Peyer's patch (tissue), 4 donors: Measurements from ENCODE around the gene CDK18. TPM values are rescaled to one million over a fixed set of nuclear protein-coding genes. Genes with fewer than 3 reads are reported as not detected.

Source experiments
- DNase-seq, 3 donors: peaks; one replicate each; pipeline ENCODE4 v3.0.0-alpha.2; 2017 to 2019
- H3K27ac ChIP-seq, 4 donors: fragments of 200-600 bp; sonication (generic); one replicate each; pipeline ENCODE4 v1.5.1; 2016 to 2019
- H3K27me3 ChIP-seq, 2 donors: fragments of 200-600 bp; sonication (generic); one replicate each; pipeline ENCODE4 v1.5.1; 2019
- H3K36me3 ChIP-seq, 3 donors: fragments of 200-600 bp; sonication (generic); one replicate each; pipeline ENCODE4 v1.5.1; 2016 to 2019
- H3K4me1 ChIP-seq, 4 donors: fragments of 200-600 bp; sonication (generic); one replicate each; pipeline ENCODE4 v1.5.1; 2016 to 2019
- H3K4me3 ChIP-seq, 4 donors: fragments of 200-600 bp; sonication (generic); 1 replicate in 3 of 4; 2 replicates in 1 of 4; pipeline ENCODE4 v1.5.1; 2016 to 2019; ENCODE audit warnings: mild to moderate bottlenecking in 1 of 4
- H3K9me3 ChIP-seq, 4 donors: fragments of 200-600 bp; sonication (generic); one replicate each; pipeline ENCODE4 v1.5.1; 2016 to 2019; ENCODE audit warnings: mild to moderate bottlenecking in 1 of 4
- POLR2A ChIP-seq, 2 donors: fragments of 450-650 bp; IDR thresholded peaks; one replicate each; pipeline ENCODE4 v1.5.1; 2017; ENCODE audit warnings: antibody characterized with exemption in 2 of 2, mild to moderate bottlenecking in 2 of 2, moderate library complexity in 2 of 2
- total RNA-seq, 4 donors: library from RNA; depleted of rRNA; stranded (reverse); fragments of >200 nt; gene quantifications; one replicate each; pipeline ENCODE4 v1.1.0, GENCODE V29; 2016
- TF ChIP-seq, protein P1 (sequence below), 6 experiments: fragments of 450-650 bp in 4 of 6; fragments of 200-600 bp in 2 of 6; sonication (generic) in 1 of 6; IDR thresholded peaks; one replicate each; pipeline ENCODE4 v1.5.1; 2017 to 2019; ENCODE audit warnings: antibody characterized with exemption in 6 of 6, mild to moderate bottlenecking in 3 of 6, moderate library complexity in 1 of 6

The CDK18 gene
- total RNA-seq, 4 donors from 2014 or later = 47.0 to 126 (median 80.7) TPM

GRCh38 chr1:205506409-205507200, 2.1 kb downstream of the CDK18 start:
- peak overlapping the region in 1 of 4 donors; percentile 63 for H3K4me3 ChIP-seq
- peaks cover 4 to 23% (median 7%) of the 10 kb centered on the region in 4 donors for H3K4me1 ChIP-seq
- peak in 2 of 3 donors; percentile 64 to 67 for DNase-seq

DNA sequence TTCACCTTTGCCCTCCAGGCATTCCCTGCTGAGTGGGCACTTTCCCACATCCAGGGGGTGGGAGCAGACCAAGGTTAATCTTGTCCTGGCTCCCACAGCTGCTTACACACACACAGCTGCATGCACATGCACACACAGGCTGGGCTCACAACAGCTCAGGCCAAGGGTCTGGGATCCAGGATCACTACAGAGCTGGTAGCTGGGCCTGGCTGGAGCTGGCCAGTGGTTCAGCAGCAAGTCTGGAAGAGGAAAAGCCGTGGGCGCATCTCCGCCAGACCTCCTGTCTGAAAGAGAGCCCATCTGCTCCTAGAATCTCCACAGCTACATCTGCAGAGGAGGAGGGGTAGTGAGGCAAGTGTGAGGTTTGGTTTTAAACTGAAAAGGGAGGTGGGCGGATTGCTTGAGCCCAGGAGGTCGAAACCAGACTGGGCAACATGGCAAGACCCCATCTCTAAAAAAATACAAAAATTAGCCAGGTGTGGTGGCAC, 3.8 kb downstream of the CDK18 start:
- H3K9me3 ChIP-seq = no peaks in the 10 kb centered on the region
- no peaks in the 10 kb centered on the region for H3K27me3 ChIP-seq
- no peaks in the 10 kb centered on the region for H3K36me3 ChIP-seq
- TF ChIP-seq POLR2A (IDR thresholded peaks at IDR 0.05) = no peak
- TF ChIP-seq, protein P1, sequence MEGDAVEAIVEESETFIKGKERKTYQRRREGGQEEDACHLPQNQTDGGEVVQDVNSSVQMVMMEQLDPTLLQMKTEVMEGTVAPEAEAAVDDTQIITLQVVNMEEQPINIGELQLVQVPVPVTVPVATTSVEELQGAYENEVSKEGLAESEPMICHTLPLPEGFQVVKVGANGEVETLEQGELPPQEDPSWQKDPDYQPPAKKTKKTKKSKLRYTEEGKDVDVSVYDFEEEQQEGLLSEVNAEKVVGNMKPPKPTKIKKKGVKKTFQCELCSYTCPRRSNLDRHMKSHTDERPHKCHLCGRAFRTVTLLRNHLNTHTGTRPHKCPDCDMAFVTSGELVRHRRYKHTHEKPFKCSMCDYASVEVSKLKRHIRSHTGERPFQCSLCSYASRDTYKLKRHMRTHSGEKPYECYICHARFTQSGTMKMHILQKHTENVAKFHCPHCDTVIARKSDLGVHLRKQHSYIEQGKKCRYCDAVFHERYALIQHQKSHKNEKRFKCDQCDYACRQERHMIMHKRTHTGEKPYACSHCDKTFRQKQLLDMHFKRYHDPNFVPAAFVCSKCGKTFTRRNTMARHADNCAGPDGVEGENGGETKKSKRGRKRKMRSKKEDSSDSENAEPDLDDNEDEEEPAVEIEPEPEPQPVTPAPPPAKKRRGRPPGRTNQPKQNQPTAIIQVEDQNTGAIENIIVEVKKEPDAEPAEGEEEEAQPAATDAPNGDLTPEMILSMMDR (IDR thresholded peaks at IDR 0.05) = no peak
- peaks cover 4 to 23% (median 7%) of the 10 kb centered on the region in 4 donors for H3K4me1 ChIP-seq
- no peak for DNase-seq
- H3K27ac ChIP-seq = no peak overlapping the region
- no peak overlapping the region for H3K4me3 ChIP-seq

More at GRCh38 chr1:205506409-205507200, 2.1 kb downstream of the CDK18 start:
- Histone ChIP-seq H3K27me3 (no peaks in the 10 kb centered on the region), H3K36me3 (no peaks in the 10 kb centered on the region), H3K27ac (peak overlapping the region in 2 of 4 donors; percentile 5 to 71), H3K9me3 (no peaks in the 10 kb centered on the region)
- TF ChIP-seq, protein P1 (IDR thresholded peaks at IDR 0.05) = no peak
- TF ChIP-seq POLR2A (IDR thresholded peaks at IDR 0.05) = no peak

DNA sequence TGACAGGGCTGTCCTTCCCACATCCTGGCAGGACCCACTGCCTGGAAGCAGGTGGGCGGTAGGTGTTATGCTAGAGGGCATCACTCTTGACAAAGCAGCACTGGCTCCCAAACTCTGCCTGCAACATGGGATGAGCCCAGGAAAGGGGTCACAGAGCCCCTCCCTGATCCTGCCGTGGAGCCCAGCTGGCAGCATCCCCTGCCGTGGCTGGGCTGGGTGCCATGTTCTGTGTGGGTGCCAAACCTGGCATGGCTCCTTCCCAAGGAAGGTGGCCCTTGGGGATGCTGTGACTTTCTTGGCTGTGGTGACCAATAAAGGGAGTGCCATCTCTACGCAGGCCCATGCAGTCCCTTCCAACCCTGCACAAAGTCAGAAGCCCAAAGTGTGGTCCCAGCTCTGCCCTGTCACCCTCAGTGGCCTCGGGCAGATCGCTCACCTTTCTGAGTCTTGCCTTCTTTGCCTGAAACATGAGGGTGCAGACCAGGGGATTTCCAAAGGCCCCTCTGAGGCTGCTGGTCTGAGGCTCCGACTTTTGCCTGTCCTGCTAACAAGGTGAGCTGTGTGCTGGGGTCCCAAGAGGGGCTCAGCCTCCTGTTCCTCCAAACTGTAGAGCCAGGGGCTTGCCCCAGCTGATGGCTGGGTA, 6.0 kb downstream of the CDK18 start:
- H3K4me1 ChIP-seq = peaks cover 0 to 17% (median 5%) of the 10 kb centered on the region in 4 donors
- H3K27me3 ChIP-seq = no peaks in the 10 kb centered on the region
- TF ChIP-seq, protein P1 (IDR thresholded peaks at IDR 0.05) = no peak
- no peak for TF ChIP-seq POLR2A (IDR thresholded peaks at IDR 0.05)
- H3K9me3 ChIP-seq = no peaks in the 10 kb centered on the region
- no peak overlapping the region for H3K27ac ChIP-seq
- no peak for DNase-seq
- H3K4me3 ChIP-seq = no peak overlapping the region
- no peaks in the 10 kb centered on the region for H3K36me3 ChIP-seq

- peaks cover 0 to 12% (median 3%) of the 10 kb centered on the region in 4 donors for H3K4me1 ChIP-seq
- H3K27me3 ChIP-seq = no peaks in the 10 kb centered on the region
- H3K36me3 ChIP-seq = no peaks in the 10 kb centered on the region
- H3K4me3 ChIP-seq = no peak overlapping the region
- no peaks in the 10 kb centered on the region for H3K9me3 ChIP-seq
- no peak for DNase-seq
- no peak overlapping the region for H3K27ac ChIP-seq
- TF ChIP-seq, protein P1 (IDR thresholded peaks at IDR 0.05) = no peak
- no peak for TF ChIP-seq POLR2A (IDR thresholded peaks at IDR 0.05)
Observed at GRCh38 chr1:205510951-205511330, 6.5 kb downstream of the CDK18 start.

DNA sequence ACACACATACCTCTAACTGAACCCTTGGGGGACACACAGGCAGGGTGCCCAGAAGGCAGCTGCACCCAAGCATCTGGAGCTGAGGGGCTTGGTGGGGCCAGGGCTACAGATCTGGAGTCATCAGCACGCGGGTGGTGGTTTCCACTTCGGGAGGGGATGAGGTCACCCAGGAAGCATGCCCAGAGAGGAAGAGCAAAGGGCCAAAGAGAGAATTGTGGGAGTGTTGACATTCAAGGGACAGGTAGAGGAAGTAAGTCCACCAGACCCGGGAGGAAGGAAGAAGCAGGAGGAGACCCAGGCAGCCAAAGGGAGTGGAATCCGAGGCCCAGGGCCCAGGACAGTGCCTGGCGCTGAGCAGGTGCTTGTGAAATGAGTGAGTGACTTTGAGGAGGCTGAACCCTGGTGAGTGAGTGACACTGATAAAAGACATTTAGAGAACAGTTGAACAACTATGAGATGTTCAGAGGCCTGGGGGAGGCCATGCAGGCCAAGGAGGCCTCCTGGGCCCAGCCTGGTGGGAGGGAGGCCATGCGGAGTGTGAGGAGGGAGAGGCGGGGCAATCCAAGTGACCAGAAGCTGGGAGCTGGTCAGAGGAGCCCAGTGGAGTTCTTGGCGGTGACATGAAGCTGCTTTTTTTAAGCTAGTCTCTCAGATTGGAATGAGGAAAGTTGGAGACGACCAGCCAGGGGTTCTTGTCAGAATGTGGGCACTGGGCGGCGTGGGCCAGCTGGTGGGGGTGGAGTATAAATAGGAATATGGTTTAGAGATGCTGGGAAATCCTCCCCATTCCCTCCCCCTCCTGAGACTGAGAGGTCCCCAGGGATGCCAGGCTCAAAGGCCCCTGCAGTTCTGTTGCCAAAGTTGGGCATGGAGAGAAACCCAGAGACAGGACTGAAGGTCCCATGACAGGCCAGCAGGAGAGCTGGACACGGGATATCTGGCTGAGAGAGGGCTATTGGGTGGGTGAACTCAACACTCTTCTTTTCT, 7.9 kb downstream of the CDK18 start:
- Histone ChIP-seq H3K4me1 (peaks cover 0 to 10% (median 0%) of the 10 kb centered on the region in 4 donors), H3K4me3 (no peak overlapping the region), H3K27ac (peak overlapping the region in 3 of 4 donors; percentile 12 to 39 (median 35)), H3K9me3 (no peaks in the 10 kb centered on the region), H3K27me3 (no peaks in the 10 kb centered on the region), H3K36me3 (no peaks in the 10 kb centered on the region)
- DNase-seq = peak in 1 of 3 donors; percentile 55
- TF ChIP-seq POLR2A (IDR thresholded peaks at IDR 0.05) = no peak
- TF ChIP-seq, protein P1 (IDR thresholded peaks at IDR 0.05) = no peak
